Heart right ventricle (tissue), 16 donors: ENCODE data around the gene C5orf15. TPM values are rescaled to one million over a fixed set of nuclear protein-coding genes. Genes with fewer than 3 reads are reported as not detected.

Experiments
- ATAC-seq, 8 donors: fragments of 200-7000 bp; cut with Tn5 transposase; one replicate each; pipeline ENCODE4 v1.9.1; 2020; ENCODE audit warnings: mild to moderate bottlenecking in 8 of 8, moderate library complexity in 8 of 8, moderate number of reproducible peaks in 1 of 8
- DNase-seq, 2 donors: peaks; one replicate each; pipeline ENCODE4 v3.0.0-alpha.2; 2020
- H3K27ac ChIP-seq, 10 donors: fragments of 200-600 bp; sonication (generic) in 2 of 10; one replicate each; pipeline versions ENCODE4 v1.5.0 to v1.8.0; 2020 to 2022; ENCODE audit warnings: mild to moderate bottlenecking in 3 of 10
- H3K27me3 ChIP-seq, 7 donors: fragments of 200-600 bp; one replicate each; pipeline ENCODE4 v1.8.0; 2021 to 2022; ENCODE audit warnings: mild to moderate bottlenecking in 2 of 7
- H3K36me3 ChIP-seq, 9 donors: fragments of 200-600 bp; sonication (generic) in 1 of 9; one replicate each; pipeline versions ENCODE4 v1.5.0 to v1.8.0; 2020 to 2022; ENCODE audit warnings: mild to moderate bottlenecking in 2 of 9
- H3K4me1 ChIP-seq, 9 donors: fragments of 200-600 bp; sonication (generic) in 1 of 9; one replicate each; pipeline versions ENCODE4 v1.5.0 to v1.8.0; 2020 to 2022; ENCODE audit warnings: mild to moderate bottlenecking in 4 of 9
- H3K4me3 ChIP-seq, 10 donors: fragments of 200-600 bp; sonication (generic) in 2 of 10; one replicate each; pipeline versions ENCODE4 v1.5.0 to v1.8.0; 2020 to 2022; ENCODE audit warnings: mild to moderate bottlenecking in 7 of 10, moderate library complexity in 2 of 10
- H3K9me3 ChIP-seq, 11 donors: fragments of 200-600 bp in 10 of 11; sonication (generic) in 2 of 11; one replicate each; pipeline versions ENCODE4 v1.5.0 to v1.8.0; 2013 to 2022; ENCODE audit warnings: mild to moderate bottlenecking in 2 of 11, control low read depth in 1 of 11, moderate library complexity in 1 of 11
- WGBS, 2 donors: extraction: QIAGEN DNeasy Blood & Tissue Kit; methylation state at CpG; one replicate each; pipeline ENCODE4 v1.1.7; 2013; ENCODE audit warnings: inconsistent platforms in 1 of 2; 5-methylcytosine and 5-hydroxymethylcytosine counted together
- intact Hi-C, 10 donors: fragments of 100-400 bp; cut with DNase I; formaldehyde crosslinking; loops; one replicate each; pipeline versions ENCODE4 v1.11.1 to v1.14.2; 2022
- polyA plus RNA-seq, 2 donors: library from polyadenylated mRNA; stranded (reverse); fragments of 200-250 nt; gene quantifications; one replicate each; pipeline ENCODE4 v1.2.3, GENCODE V29; 2013
- total RNA-seq, 10 donors: library from RNA; stranded (reverse); fragmentation: NEBNext Ultra II Directional in 3 of 10; extraction: Animal tissue kit (Norgen Biotek cat#: 25700) in 3 of 10; gene quantifications; one replicate each; pipeline versions ENCODE4 v1.2.1 to v1.2.4, GENCODE V29; 2021 to 2023
- TF ChIP-seq, protein P1 (sequence below), 9 donors: fragments of 200-600 bp; sonication (generic) in 2 of 9; IDR thresholded peaks; one replicate each; pipeline versions ENCODE4 v1.5.0 to v1.8.0; 2021 to 2022; ENCODE audit warnings: antibody characterized with exemption in 9 of 9, mild to moderate bottlenecking in 5 of 9, moderate library complexity in 1 of 9
- donor health status: Arrhythmogenic right ventricular cardiomyopathy.
- donor health status: ischemic (EF 13 %, LVEDD 7.1; RV severe dilation, severe dysfunction).
- donor health status: healthy with polysubstance abuse.
- donor health status: DM: no; HTN: yes; CAD: no.
- donor health status: DM: no; HTN: no; CAD: no.
- donor health status: ischemic (EF 25% LVEDD 6.9; RV normal size, moderate dysfunction).
- donor health status: ischemic (EF 25% LVEDD 5.7; RV mildly dilated, moderate dysfunction).
- donor health status: healthy.
- donor health status: DM: yes; HTN: yes; CAD: no.
- donor health status: Ischemic cardiomyopathy.
- donor health status: ischemic (EF 35%, LVEDD 5.7; RV mildly dilated, moderate dysfunction).
- donor health status: nonischemic (EF 11% LVEDD 7.7; RV severe dilation, severe dysfunction).
- donor health status: DM: yes; HTN: yes; CAD: no.
- donor health status: PGD.
- donor health status: ischemic (EF 29% LVEDD 5.4; RV normal size, mild dysfunction).
- donor health status: nonischemic (EF 23%, LVEDD 6.1; RV moderate dilation, normal function).

The C5orf15 gene
- total and polyA plus RNA-seq, 12 donors, result 22.2 to 55.3 (median 33.9) TPM

GRCh38 chr5:133927300-133928180 lies 40.9 kb downstream of the C5orf15 start:
- no peak for ATAC-seq

DNA sequence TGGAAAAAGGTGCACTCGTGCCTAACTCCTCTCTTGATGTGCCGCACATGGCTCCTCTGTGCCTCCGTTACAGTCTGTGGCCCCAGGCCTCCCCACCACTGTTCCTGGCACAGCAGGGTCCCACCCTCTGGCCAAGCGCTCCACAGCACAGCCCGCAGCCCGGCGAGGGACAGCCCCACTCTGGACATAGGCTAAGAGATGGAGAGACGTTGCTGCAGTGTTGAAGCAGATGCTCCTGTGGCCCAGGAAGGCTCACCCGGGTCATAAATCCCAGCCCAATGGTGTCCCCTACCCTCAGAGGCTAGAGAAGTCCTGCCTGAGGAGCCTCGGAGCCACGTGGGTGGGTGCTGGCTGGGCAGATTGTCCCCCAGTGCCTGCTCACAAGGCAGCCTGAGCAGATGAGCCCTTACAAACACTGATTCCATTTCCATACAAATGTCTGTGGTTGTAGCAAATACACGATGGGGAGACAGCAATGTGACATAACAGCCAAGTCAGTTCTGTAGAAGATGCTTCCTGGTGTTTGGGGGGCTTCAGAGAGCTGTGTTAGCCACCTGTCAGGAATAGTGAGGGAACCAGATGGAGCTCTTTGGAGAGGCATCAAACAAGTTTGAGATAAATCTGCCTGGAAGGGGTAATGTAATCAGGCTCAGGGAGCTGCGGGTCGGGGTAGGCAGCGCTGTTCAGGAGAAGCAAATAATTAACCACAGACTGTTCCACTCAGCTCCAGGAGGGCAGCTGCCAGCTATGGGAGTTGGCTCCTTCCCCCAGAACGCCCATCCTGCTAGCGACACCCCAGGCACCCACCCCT lies 41.7 kb downstream of the C5orf15 start:
- TF ChIP-seq, protein P1, sequence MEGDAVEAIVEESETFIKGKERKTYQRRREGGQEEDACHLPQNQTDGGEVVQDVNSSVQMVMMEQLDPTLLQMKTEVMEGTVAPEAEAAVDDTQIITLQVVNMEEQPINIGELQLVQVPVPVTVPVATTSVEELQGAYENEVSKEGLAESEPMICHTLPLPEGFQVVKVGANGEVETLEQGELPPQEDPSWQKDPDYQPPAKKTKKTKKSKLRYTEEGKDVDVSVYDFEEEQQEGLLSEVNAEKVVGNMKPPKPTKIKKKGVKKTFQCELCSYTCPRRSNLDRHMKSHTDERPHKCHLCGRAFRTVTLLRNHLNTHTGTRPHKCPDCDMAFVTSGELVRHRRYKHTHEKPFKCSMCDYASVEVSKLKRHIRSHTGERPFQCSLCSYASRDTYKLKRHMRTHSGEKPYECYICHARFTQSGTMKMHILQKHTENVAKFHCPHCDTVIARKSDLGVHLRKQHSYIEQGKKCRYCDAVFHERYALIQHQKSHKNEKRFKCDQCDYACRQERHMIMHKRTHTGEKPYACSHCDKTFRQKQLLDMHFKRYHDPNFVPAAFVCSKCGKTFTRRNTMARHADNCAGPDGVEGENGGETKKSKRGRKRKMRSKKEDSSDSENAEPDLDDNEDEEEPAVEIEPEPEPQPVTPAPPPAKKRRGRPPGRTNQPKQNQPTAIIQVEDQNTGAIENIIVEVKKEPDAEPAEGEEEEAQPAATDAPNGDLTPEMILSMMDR (IDR thresholded peaks at IDR 0.05), result no peak
- intact Hi-C loops, result no loop called here
- Histone ChIP-seq H3K27me3 (peaks cover 0 to 21% (median 0%) of the 10 kb centered on the region in 7 donors), H3K36me3 (no peaks in the 10 kb centered on the region), H3K4me3 (no peak overlapping the region), H3K9me3 (no peaks in the 10 kb centered on the region), H3K4me1 (peaks cover 0 to 17% (median 0%) of the 10 kb centered on the region in 9 donors), H3K27ac (no peak overlapping the region)
- ATAC-seq (no peak), DNase-seq (no peak)
- 84 to 89% methylated on average over 17 of the region's 17 CpGs for WGBS, 2 donors

More at GRCh38 chr5:133927300-133928180, 40.9 kb downstream of the C5orf15 start:
- no peak for DNase-seq
- WGBS, 2 donors, result 77 to 86% methylated on average over 13 of the region's 13 CpGs
- peaks cover 0 to 19% (median 0%) of the 10 kb centered on the region in 9 donors for H3K4me1 ChIP-seq
- peaks cover 0 to 15% (median 0%) of the 10 kb centered on the region in 7 donors for H3K27me3 ChIP-seq
- H3K36me3 ChIP-seq, result no peaks in the 10 kb centered on the region
- H3K27ac ChIP-seq, result no peak overlapping the region
- no peaks in the 10 kb centered on the region for H3K9me3 ChIP-seq
- intact Hi-C loops, result no loop called here
- no peak overlapping the region for H3K4me3 ChIP-seq
- TF ChIP-seq, protein P1 (IDR thresholded peaks at IDR 0.05), result no peak

DNA sequence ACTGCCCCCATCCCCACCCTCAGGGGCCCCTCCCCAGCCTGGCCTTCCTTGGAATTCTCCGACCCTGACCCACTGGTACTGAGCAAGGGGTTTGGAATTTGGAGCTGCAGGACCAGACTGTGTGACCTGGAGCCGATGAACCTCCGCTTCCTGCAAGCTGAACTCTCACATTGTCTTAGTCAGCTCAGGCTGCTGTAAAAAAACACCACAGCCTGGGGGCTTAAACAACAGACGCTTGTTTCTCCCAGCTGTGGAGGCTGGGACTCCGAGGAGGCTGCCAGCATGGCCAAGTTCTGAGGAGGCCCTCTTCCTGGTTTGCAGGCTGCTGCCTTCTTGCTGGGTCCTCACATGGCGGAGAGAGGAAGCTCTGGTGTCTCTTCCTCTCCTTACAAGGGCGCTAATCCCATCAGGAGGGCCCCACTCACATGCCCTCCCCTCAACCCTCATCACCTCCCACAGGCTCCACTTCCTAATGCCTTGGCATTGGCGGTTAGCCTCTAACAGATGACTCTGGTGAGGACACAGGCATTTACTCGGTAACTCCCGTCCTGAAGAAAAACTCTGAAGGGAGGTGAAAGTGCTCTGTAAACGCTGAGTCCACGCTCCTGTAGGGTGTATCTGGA lies 42.4 kb downstream of the C5orf15 start:
- no peak for ATAC-seq
- WGBS, 2 donors, result 88 to 90% methylated on average over 12 of the region's 12 CpGs

More for the DNA sequence above, 42.4 kb downstream of the C5orf15 start:
- no peak overlapping the region for H3K27ac ChIP-seq
- no peaks in the 10 kb centered on the region for H3K9me3 ChIP-seq
- no peak overlapping the region for H3K4me3 ChIP-seq
- H3K4me1 ChIP-seq, result peaks cover 0 to 14% (median 0%) of the 10 kb centered on the region in 9 donors
- H3K36me3 ChIP-seq, result no peaks in the 10 kb centered on the region
- intact Hi-C loops, result no loop called here
- peaks cover 0 to 21% (median 4%) of the 10 kb centered on the region in 7 donors for H3K27me3 ChIP-seq
- DNase-seq, result no peak
- TF ChIP-seq, protein P1 (IDR thresholded peaks at IDR 0.05), result no peak
